Astrocyte (in vitro differentiated cells and primary cell): Measurements from ENCODE around the gene INTS6. TPM values are rescaled to one million over a fixed set of nuclear protein-coding genes. Genes with fewer than 3 reads are reported as not detected.

Source experiments
- DNase-seq: peaks from one replicate; pipeline ENCODE4 v3.0.0-alpha.2; 2010; ENCODE audit warnings: low read depth
- FAIRE-seq: peaks from 2 replicates; lab custom pipeline; 2011; peaks lifted over from hg19 to GRCh38; lab: Jason Lieb, UNC
- H2AFZ ChIP-seq: 2 replicates; pipeline ENCODE4 v1.6.0; 2012; ENCODE audit warnings: low read depth, low read length, inconsistent platforms
- H3K27ac ChIP-seq: 2 replicates; pipeline ENCODE4 v1.5.1; 2011; ENCODE audit warnings: low read depth, low read length, inconsistent platforms
- H3K27me3 ChIP-seq: 2 replicates; pipeline ENCODE4 v1.6.0; 2011; ENCODE audit warnings: low read length, inconsistent platforms; ENCODE audit not compliant: insufficient read depth
- H3K36me3 ChIP-seq: 2 replicates; pipeline ENCODE4 v1.5.1; 2011; ENCODE audit warnings: low read length, inconsistent platforms; ENCODE audit not compliant: insufficient read depth
- H3K4me1 ChIP-seq: 2 replicates; pipeline ENCODE4 v1.5.1; 2011; ENCODE audit warnings: low read length, inconsistent platforms; ENCODE audit not compliant: insufficient read depth
- H3K4me2 ChIP-seq: 2 replicates; pipeline ENCODE4 v1.6.0; 2012; ENCODE audit warnings: low read length, inconsistent platforms
- H3K4me3 ChIP-seq: 2 replicates; pipeline ENCODE4 v1.5.1; 2011; ENCODE audit warnings: low read depth, mild to moderate bottlenecking, low read length, inconsistent platforms; ENCODE audit not compliant: insufficient read depth
- H3K79me2 ChIP-seq: 2 replicates; pipeline ENCODE4 v1.6.0; 2012; ENCODE audit warnings: mild to moderate bottlenecking, low read length, inconsistent platforms; ENCODE audit not compliant: insufficient read depth
- H3K9ac ChIP-seq: 2 replicates; pipeline ENCODE4 v1.6.0; 2012; ENCODE audit warnings: mild to moderate bottlenecking, low read length, inconsistent platforms
- H3K9me3 ChIP-seq: 2 replicates; pipeline ENCODE4 v1.5.1; 2012; ENCODE audit warnings: low read depth, mild to moderate bottlenecking, low read length, inconsistent platforms; ENCODE audit not compliant: insufficient read depth
- H4K20me1 ChIP-seq: 2 replicates; pipeline ENCODE4 v1.6.0; 2012; ENCODE audit warnings: low read length, inconsistent platforms; ENCODE audit not compliant: insufficient read depth
- H3K27ac Mint-ChIP-seq: one replicate; pipeline ENCODE4 v1.8.0; 2021; ENCODE audit warnings: mild to moderate bottlenecking, mixed read lengths; ENCODE audit not compliant: unreplicated experiment
- H3K27me3 Mint-ChIP-seq: one replicate; pipeline ENCODE4 v1.8.0; 2021; ENCODE audit warnings: low read depth, mixed read lengths; ENCODE audit not compliant: unreplicated experiment
- H3K36me3 Mint-ChIP-seq: one replicate; pipeline ENCODE4 v1.8.0; 2021; ENCODE audit warnings: low read depth, mixed read lengths; ENCODE audit not compliant: unreplicated experiment
- H3K4me1 Mint-ChIP-seq: one replicate; pipeline ENCODE4 v1.8.0; 2021; ENCODE audit warnings: low read depth, mixed read lengths; ENCODE audit not compliant: unreplicated experiment
- H3K4me3 Mint-ChIP-seq: one replicate; pipeline ENCODE4 v1.8.0; 2021; ENCODE audit warnings: mild to moderate bottlenecking, moderate library complexity, mixed read lengths; ENCODE audit not compliant: unreplicated experiment
- H3K9me3 Mint-ChIP-seq: one replicate; pipeline ENCODE4 v1.8.0; 2021; ENCODE audit warnings: mild to moderate bottlenecking, mixed read lengths; ENCODE audit not compliant: unreplicated experiment
- EZH2 ChIP-seq: IDR thresholded peaks from 2 replicates; pipeline ENCODE4 v1.6.1; 2012; ENCODE audit warnings: mild to moderate bottlenecking, low read length, inconsistent platforms; ENCODE audit not compliant: insufficient read depth
- total RNA-seq: library from RNA; stranded (reverse); gene quantifications from 2 replicates; pipeline ENCODE4 v1.2.1, GENCODE V29; 2021
- TF ChIP-seq, protein P1 (sequence below): IDR thresholded peaks from 2 replicates; pipeline ENCODE4 v1.5.1; 2011; ENCODE audit warnings: low read depth, mild to moderate bottlenecking, inconsistent platforms, low read length, moderate library complexity; ENCODE audit not compliant: insufficient read depth

The INTS6 gene
- total RNA-seq, 1 donor from 2014 or later = 47.6 TPM

DNA sequence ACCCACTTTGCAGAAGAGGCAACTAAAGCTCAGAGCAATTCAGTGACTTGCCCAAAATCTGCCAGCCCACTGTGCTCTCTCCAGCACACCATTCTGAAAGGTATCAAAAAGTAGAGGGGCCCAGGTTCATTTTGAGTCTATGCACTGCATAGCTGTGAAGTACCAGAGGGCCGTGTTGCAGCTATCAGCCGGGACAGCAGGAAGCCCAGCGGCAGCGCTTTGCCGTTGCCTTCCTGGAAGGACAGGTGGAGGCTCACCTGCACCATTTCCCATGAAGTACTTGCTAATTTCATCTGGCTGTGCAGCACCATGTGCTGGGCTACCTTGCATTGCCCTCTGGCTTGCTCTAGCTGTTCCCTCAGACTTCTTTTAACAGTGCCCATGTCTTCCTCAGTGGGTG lies 116.1 kb downstream of the INTS6 start:
- H3K27me3 Mint-ChIP-seq = no peaks in the 10 kb centered on the region
- H3K36me3 Mint-ChIP-seq = no peaks in the 10 kb centered on the region
- no peaks in the 10 kb centered on the region for H3K9me3 Mint-ChIP-seq
- Histone ChIP-seq H2AFZ (no peak overlapping the region), H4K20me1 (no peaks in the 10 kb centered on the region), H3K4me3 (no peak overlapping the region), H3K4me2 (no peak overlapping the region), H3K79me2 (no peaks in the 10 kb centered on the region), H3K27me3 (no peaks in the 10 kb centered on the region), H3K9ac (no peak overlapping the region), H3K36me3 (no peaks in the 10 kb centered on the region), H3K9me3 (no peaks in the 10 kb centered on the region), H3K27ac (no peak overlapping the region), H3K4me1 (no peaks in the 10 kb centered on the region)
- TF ChIP-seq, protein P1, sequence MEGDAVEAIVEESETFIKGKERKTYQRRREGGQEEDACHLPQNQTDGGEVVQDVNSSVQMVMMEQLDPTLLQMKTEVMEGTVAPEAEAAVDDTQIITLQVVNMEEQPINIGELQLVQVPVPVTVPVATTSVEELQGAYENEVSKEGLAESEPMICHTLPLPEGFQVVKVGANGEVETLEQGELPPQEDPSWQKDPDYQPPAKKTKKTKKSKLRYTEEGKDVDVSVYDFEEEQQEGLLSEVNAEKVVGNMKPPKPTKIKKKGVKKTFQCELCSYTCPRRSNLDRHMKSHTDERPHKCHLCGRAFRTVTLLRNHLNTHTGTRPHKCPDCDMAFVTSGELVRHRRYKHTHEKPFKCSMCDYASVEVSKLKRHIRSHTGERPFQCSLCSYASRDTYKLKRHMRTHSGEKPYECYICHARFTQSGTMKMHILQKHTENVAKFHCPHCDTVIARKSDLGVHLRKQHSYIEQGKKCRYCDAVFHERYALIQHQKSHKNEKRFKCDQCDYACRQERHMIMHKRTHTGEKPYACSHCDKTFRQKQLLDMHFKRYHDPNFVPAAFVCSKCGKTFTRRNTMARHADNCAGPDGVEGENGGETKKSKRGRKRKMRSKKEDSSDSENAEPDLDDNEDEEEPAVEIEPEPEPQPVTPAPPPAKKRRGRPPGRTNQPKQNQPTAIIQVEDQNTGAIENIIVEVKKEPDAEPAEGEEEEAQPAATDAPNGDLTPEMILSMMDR = no peak
- no peak for TF ChIP-seq EZH2
- FAIRE-seq = no peak
- H3K27ac Mint-ChIP-seq = no peak overlapping the region
- no peak overlapping the region for H3K4me3 Mint-ChIP-seq
- H3K4me1 Mint-ChIP-seq = peaks cover 8% of the 10 kb centered on the region
- DNase-seq = no peak

- no peak for TF ChIP-seq EZH2
- TF ChIP-seq, protein P1 = no peak
- Mint-ChIP-seq H3K27me3 (no peaks in the 10 kb centered on the region), H3K9me3 (no peaks in the 10 kb centered on the region), H3K27ac (no peak overlapping the region), H3K4me3 (no peak overlapping the region), H3K4me1 (peaks cover 22% of the 10 kb centered on the region), H3K36me3 (no peaks in the 10 kb centered on the region)
- DNase-seq (no peak), FAIRE-seq (peak; percentile 39)
- H3K4me3 ChIP-seq = no peak overlapping the region
- H3K4me1 ChIP-seq = peaks cover 11% of the 10 kb centered on the region
- no peak overlapping the region for H3K27ac ChIP-seq
- no peak overlapping the region for H3K4me2 ChIP-seq
- H4K20me1 ChIP-seq = no peaks in the 10 kb centered on the region
- H3K36me3 ChIP-seq = no peaks in the 10 kb centered on the region
- no peaks in the 10 kb centered on the region for H3K9me3 ChIP-seq
- H3K79me2 ChIP-seq = no peaks in the 10 kb centered on the region
- H3K9ac ChIP-seq = no peak overlapping the region
- no peak overlapping the region for H2AFZ ChIP-seq
- H3K27me3 ChIP-seq = no peaks in the 10 kb centered on the region
Observed at GRCh38 chr13:51333826-51334225, 119.0 kb downstream of the INTS6 start.

GRCh38 chr13:51333421-51333820 lies 119.4 kb downstream of the INTS6 start:
- H3K9me3 ChIP-seq = no peaks in the 10 kb centered on the region
- H4K20me1 ChIP-seq = no peaks in the 10 kb centered on the region
- no peak for FAIRE-seq
- no peak for DNase-seq
- no peak overlapping the region for H3K27ac ChIP-seq
- no peaks in the 10 kb centered on the region for H3K79me2 ChIP-seq
- no peak overlapping the region for H3K27ac Mint-ChIP-seq
- H3K9ac ChIP-seq = no peak overlapping the region
- H3K36me3 Mint-ChIP-seq = no peaks in the 10 kb centered on the region
- no peak overlapping the region for H3K4me3 Mint-ChIP-seq
- peaks cover 23% of the 10 kb centered on the region for H3K4me1 Mint-ChIP-seq
- TF ChIP-seq, protein P1 = no peak
- TF ChIP-seq EZH2 = no peak
- peaks cover 11% of the 10 kb centered on the region for H3K4me1 ChIP-seq
- H3K27me3 ChIP-seq = no peaks in the 10 kb centered on the region
- H3K4me2 ChIP-seq = no peak overlapping the region
- H3K36me3 ChIP-seq = no peaks in the 10 kb centered on the region
- no peaks in the 10 kb centered on the region for H3K9me3 Mint-ChIP-seq
- H2AFZ ChIP-seq = no peak overlapping the region
- H3K4me3 ChIP-seq = no peak overlapping the region
- no peaks in the 10 kb centered on the region for H3K27me3 Mint-ChIP-seq
